HG02970 (cell line): ENCODE measurements around the gene UBL7.

Source experiments
- ATAC-seq: cut with Tn5 transposase; IDR thresholded peaks from one replicate; pipeline ENCODE4 v1.9.1; 2021; ENCODE audit warnings: mild to moderate bottlenecking, moderate library complexity, moderate number of reproducible peaks; ENCODE audit not compliant: unreplicated experiment, low FRiP score

The UBL7 gene

DNA sequence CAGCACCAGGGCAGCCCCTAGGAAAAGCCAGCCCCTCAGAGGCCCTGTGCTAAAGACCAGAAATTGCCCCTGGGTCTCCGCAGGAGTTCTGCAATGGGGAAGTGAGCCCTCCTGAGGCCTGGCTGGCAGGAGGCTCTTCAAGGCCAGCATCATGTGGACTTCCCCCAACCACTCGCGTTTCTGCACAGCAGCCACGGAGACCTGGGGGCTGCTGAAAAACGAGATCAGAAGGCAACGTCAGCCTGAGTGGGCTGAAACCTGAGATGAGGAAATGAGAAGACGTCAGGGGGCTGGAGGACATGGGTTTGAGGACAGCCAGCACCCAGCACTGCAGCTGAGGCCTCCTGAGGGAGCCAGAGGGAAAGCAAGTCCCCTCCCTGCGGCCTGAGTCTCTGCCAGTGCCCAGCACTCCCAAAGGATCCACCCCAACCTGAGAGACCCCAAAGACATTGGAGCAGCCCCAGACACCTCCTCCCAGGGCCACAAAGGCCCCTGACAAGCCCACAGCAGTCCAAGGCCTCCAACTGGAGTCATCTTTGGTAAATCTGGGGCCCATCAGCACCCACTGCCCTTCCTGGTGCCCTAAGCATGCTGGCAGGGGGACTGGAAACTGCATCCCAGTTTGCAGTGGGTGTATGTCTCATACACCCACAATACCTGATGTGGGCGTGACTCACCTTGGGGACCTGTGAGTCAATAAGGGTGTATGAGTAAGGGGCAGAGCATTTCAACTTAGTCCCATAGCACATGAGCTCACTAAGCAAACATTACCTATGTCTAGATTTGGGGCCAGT, 64.3 kb downstream of the UBL7 start:
- no peak for ATAC-seq

DNA sequence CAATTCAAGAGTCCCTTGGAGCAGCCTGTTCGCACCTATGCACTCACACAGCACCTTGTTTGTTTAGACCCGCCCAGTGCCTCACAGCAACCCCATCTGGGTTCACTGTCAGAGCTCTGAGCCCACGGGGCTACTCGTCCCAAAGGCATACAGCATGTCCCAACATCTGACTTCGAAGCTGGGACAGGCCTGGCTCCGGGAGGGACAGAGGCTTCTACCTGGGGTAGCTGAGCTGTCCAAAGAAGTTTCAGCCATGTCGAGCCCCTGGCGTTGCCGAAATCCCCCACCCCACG, 64.9 kb downstream of the UBL7 start:
- ATAC-seq = no peak
